Measurements from ENCODE around the gene KRT10.

DNA sequence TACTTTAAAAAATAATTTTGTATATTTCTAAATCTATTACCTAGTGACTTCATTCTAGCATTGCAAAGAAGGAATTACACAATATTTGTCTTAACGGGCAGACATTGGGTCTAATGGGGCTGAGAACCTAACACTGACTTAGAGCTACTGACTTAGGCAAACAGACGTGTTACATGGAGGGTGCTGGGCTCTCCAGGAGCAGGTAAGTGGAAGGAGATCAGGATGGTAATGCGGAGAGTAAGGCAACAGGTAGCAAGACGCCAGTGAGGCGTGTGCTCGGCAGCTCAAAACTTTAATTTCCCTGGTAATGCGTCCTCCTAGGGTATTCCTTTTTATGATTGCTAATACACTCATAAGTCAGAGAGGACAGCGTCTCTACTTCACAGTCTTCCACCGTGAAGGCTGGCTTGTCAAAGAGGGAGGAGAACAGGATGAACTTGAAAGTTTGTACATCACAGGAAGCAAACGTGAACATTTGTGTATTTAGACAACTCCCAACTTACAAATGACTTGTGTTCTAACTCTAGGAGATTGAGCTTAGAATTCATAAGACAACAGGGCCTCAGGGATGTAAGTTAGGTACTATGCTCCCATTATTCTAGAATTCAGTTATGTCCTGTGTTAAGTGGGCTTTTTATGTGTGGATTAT is 27.3 kb downstream of the KRT10 start:
- TF ChIP-seq, protein P1, sequence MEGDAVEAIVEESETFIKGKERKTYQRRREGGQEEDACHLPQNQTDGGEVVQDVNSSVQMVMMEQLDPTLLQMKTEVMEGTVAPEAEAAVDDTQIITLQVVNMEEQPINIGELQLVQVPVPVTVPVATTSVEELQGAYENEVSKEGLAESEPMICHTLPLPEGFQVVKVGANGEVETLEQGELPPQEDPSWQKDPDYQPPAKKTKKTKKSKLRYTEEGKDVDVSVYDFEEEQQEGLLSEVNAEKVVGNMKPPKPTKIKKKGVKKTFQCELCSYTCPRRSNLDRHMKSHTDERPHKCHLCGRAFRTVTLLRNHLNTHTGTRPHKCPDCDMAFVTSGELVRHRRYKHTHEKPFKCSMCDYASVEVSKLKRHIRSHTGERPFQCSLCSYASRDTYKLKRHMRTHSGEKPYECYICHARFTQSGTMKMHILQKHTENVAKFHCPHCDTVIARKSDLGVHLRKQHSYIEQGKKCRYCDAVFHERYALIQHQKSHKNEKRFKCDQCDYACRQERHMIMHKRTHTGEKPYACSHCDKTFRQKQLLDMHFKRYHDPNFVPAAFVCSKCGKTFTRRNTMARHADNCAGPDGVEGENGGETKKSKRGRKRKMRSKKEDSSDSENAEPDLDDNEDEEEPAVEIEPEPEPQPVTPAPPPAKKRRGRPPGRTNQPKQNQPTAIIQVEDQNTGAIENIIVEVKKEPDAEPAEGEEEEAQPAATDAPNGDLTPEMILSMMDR (conservative IDR thresholded peaks at IDR 0.05; ENCODE audit: low read depth, low read length): no peak
- no peak for TF ChIP-seq EZH2 (IDR thresholded peaks at IDR 0.05; ENCODE audit: low read length, unreplicated experiment)
